Stimulated activated CD8-positive, alpha-beta memory T cell treated with anti-CD3 and anti-CD28 coated beads, Interleukin-4, amount 100 ng/mL, for 24 hours (primary cell): ENCODE results near the gene CPEB1.
A peak's percentile ranks its signal among the peaks of the same experiment; 100 is the strongest.

Experiments
- DNase-seq: peaks from one replicate; pipeline ENCODE4 v3.0.0-alpha.2; 2020; ENCODE audit warnings: low read depth

Gene CPEB1

GRCh38 chr15:82647045-82647834 is at the start of gene CPEB1:
TSS of gene CPEB1 (minus strand) at chr15:82647363. CDS start at chr15:82628459, 18,904 bp downstream.
- peak; percentile 38 for DNase-seq

GRCh38 chr15:82692171-82692570 is 45.0 kb upstream of the CPEB1 start:
- DNase-seq: no peak

- DNase-seq: no peak
Observed at GRCh38 chr15:82689147-82689546, 42.0 kb upstream of the CPEB1 start.

DNA sequence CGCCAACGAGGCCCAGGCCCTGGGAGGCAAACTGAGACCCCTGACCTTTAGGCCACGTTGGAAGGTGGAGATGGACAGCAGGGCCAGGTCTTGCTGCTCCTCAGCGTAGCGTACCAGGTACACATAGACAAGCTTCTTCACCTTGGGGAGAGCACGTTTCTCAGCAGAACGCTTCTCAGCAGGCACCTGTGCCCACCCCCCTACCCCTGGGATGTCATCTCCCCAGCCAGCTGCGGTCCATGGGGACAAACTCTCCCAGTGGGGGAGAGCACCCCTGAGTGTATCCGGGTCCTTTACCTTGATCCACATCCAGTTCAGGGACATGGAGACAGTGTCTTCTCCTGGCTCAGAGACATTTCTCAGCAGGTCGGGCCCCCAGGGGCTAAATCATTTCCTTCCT is 41.5 kb upstream of the CPEB1 start:
- DNase-seq: no peak

- no peak for DNase-seq
Observed at GRCh38 chr15:82681371-82681770, 34.2 kb upstream of the CPEB1 start.

GRCh38 chr15:82680200-82681102 is 33.3 kb upstream of the CPEB1 start:
- DNase-seq: peak; percentile 54

- DNase-seq: no peak
Observed at GRCh38 chr15:82679626-82680199, 32.5 kb upstream of the CPEB1 start.

GRCh38 chr15:82677720-82678323 is 30.7 kb upstream of the CPEB1 start:
- no peak for DNase-seq

DNA sequence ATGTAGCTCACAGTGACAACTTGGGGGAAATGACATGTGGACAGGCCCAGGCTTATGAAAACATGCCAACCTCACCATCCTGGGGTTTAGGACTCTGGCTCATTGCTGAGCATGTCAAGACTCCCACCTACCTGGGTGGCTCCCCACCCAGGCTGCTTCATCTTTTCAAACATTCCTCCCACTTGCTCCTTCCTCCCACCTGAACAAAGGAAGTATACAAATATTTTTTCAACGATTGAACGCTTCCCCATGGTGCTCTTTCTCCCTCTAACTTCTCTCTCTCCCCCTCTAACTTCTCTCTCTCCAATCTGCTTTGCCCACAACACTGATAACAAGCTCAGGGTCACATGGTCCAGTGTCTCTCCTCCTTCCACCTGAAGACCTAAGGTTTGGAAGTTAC is 27.7 kb upstream of the CPEB1 start:
- no peak for DNase-seq

DNA sequence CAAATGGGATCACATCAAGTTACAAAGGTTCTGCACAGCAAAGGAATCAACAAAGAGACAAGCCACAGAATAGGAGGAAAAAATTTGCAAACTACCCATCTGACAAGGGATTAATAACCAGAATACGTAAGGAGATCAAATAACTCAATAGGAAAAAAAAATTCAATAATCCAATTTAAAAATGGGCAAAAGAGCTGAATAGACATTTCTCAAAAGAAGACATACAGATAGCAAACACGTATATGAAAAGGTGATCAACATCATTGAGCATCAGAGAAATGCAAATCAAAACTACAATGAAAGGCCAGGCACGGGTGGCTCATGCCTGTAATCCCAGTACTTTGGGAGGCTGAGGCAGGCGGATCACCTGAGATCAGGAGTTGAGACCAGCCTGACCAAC is 23.5 kb upstream of the CPEB1 start:
- DNase-seq: no peak

DNA sequence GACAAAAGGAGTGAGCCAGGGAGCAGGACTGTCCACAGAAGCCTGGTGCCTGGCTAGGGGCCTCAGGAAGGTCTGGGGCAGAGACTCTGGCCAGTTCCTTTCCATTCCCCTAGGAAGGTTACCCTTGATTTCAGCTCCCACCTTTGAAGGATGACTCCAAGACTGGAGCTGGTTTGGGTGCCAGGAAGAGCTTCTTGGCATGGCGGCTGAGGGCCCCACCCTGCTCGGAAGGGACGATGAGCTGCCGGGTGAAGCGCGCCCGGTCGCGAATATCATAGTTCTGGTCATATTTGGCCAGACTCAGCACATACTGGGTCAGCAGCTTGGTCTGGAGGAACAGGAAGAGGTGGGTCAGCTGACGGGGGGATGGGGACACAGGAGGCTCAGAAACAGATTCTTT is 19.4 kb upstream of the CPEB1 start:
- DNase-seq: no peak

GRCh38 chr15:82664021-82664420 is 16.9 kb upstream of the CPEB1 start:
- no peak for DNase-seq

- no peak for DNase-seq
Observed at GRCh38 chr15:82663186-82663600, 16.0 kb upstream of the CPEB1 start.

DNA sequence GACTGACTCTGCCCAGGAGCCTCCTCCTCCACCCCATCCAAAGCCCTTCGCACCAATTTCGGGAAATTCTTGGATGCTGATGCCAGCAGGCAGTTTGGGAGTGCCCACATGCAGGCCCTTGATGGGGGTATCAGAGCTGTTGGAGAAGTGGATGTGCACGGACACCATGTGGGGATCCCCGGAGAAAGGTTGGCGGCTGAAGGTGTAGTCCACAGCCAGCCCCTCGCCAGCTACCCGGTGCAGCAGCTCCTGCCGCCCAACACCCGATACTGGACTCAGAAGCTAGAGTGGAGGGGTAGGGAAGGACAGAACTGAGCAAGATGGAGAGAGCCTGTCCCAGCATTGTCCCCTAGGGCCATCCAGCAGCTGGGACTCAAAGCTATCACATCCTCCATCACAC is 15.5 kb upstream of the CPEB1 start:
- no peak for DNase-seq

DNA sequence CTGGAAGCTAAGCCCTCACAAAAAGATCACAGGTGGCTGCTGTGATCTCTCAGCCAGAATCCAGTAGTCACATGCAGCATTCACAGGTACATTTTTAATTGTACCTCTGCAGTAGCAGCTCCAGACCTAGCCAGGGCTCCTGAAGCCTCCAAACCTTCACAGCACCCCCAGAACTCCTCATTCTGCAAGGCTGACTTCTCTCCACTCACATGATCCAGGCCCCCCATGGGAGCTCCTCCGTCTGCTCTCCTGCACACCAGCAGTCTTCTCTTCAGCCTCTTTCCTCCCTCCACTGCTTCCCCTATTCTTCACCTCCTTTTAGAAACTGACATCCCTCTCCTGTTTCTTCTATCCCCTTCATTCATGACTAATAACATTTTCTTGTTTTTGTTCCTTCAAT is 13.2 kb upstream of the CPEB1 start:
- DNase-seq: no peak

DNA sequence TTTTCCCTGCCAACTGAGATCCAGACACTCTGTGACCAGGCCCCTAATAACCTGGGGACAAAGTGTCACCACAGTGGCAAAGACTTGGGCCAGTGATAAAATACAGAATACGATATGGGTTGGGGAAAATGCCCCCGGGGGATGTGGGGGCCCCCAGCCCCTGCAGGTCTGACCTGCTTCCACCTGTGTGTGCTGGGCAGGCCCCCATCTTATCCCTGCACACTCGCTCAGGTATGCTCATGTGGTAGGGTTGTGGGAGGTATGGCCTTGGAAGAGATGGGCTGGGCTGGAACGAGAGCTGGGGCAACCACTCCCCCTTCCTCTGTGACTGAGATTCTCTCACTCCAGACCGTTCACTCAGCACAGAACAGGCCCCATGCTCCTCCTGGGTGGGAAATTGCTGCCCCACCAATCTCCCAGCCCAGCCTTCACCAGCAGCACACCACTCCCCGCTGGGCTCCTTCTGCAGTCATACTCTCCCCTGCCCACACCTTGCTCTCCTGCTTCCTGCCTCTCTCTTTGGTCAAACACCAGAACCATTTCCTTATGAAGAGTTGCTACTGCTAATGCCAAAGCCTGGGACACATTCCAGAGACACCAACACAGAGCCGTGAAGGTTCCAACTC is 9.6 kb upstream of the CPEB1 start:
- DNase-seq: no peak

DNA sequence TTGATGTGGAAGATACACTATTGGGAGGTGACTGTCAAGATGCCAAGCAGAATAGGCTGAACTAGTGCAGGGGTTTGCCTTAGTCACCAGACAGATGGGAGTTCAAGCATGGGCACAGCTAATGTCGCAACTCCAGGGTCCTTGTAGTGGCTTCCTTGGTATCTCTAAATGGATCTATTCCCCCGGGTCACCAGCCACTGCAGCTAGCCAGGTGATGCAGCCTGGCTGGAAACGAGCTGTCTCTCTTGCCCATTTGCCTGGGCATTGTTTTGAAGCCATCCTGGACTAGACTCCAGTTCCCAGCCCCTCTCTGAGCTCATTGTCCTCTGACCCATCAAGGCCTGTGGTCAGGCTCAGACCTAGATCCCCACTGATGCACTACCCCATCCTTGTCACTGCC is 8.4 kb upstream of the CPEB1 start:
- DNase-seq: no peak

- no peak for DNase-seq
Observed at GRCh38 chr15:82653483-82654168, 6.5 kb upstream of the CPEB1 start.

DNA sequence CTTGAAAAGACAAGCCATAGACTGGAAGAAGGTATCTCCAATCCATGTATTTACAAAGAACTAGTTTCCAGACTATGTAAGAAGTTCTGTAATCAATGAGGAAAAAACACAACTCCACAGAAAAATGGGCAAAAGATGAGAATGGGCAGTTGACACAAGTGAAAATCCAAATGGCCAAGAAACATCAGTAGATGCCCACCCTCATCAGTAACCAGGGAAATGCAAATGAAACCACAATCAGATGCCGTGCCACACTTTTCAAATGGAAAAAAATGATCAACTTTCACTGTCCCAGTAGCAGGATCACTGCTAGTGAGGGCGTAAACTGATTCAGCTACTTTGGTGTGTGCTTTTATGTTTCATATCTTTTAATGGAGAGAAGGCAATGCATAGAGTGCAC is 4.5 kb upstream of the CPEB1 start:
- no peak for DNase-seq

DNA sequence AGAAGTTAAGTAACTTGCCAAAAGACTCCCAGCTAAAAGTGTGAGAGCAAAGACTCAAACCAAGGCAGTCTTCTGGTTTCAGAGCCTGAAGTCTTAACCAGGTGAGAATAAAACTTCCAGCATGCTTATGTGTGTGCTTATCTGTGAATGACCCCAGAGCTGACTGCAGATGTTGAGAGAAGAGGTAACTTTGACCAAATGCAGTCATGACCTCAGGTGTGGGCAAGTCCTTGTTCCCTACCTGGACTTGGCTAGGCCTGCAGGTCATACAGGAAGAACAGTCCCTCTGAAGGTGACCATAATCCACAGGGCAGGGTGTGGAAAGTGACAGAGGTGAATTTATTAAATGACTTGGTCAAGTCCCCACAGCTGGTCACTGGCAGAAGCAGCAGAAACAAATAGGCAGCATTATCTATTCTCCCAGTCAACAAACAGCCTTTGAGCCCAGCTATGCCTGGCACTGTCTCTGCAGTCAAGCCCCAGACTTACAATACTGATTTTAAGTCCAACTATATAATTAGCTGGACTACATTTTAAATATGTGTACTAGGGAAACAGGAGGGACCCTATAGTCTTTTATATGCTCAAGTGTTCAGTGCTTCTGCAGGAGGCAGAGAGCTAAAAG is 3.0 kb upstream of the CPEB1 start:
- DNase-seq: no peak
